ENCODE results near the gene NME5.
"Not testable (repeated sequence)": the region's sequence is repeated elsewhere in the genome, so short reads cannot be mapped to it uniquely, and the experiment has no call there.

Gene NME5

DNA sequence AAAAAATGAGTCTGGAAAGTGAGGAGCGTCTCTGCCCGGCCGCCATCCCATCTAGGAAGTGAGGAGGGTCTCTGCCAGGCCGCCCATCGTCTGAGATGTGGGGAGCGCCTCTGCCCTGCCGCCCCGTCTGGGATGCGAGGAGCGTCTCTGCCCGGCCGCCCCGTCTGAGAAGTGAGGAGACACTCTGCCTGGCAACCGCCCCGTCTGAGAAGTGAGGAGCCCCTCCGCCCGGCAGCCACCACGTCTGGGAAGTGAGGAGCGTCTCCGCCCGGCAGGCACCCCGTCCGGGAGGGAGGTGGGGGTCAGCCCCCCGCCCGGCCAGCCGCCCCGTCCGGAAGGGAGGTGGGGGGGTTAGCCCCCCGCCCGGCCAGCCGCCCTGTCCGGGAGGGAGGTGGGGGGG, 69.2 kb downstream of the NME5 start:
- not testable (repeated sequence) for DNase-seq

GRCh38 chr5:138068742-138069600, 70.3 kb downstream of the NME5 start:
- DNase-seq: peak; percentile 69

DNA sequence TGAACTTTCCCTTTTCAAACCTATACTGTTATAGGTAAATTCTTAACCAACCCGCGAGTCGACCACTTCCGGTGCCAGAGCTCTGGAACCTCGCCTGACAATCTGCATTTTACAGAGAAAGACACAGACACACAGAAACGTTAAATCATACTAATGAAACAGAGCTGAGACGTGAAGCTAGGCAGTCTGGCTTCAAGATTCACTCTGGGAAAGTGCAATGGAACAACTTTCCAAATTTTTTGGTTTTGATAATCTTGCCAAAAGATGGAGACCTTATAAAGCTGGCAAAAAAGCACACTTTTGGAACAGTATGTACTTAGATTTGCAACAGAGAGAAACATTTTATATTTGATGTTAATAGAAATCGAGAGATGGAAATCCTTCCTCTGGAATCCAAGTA, 71.3 kb downstream of the NME5 start:
- no peak for DNase-seq
